WTC11 (cell line): ENCODE measurements around the gene AGPS. TPM values are rescaled to one million over a fixed set of nuclear protein-coding genes. Genes with fewer than 3 reads are reported as not detected.

Source experiments
- ATAC-seq: fragments of 200-7000 bp; cut with Tn5 transposase; 2 replicates; pipeline ENCODE4 v1.10.0; 2021; ENCODE audit warnings: mild to moderate bottlenecking, moderate library complexity
- CTCF ChIA-PET: fragments of 300-600 bp; sonication (Branson Sonifier 250); formaldehyde crosslinking; loops from one replicate; lab custom pipeline; 2021; ENCODE audit warnings: antibody characterized with exemption; lab: Charles Lee
- POLR2A ChIA-PET: fragments of 350-600 bp; sonication (Branson Sonifier 250); formaldehyde crosslinking; loops from one replicate; lab custom pipeline; 2021; ENCODE audit warnings: antibody characterized with exemption; lab: Charles Lee
- DNase-seq: peaks from one replicate; pipeline ENCODE4 v3.0.0; 2021; ENCODE audit warnings: low spot score
- H3K27ac Mint-ChIP-seq: 2 replicates; pipeline ENCODE4 v1.8.0; 2021; ENCODE audit warnings: mixed read lengths
- H3K27me3 Mint-ChIP-seq: 2 replicates; pipeline ENCODE4 v1.8.0; 2021; ENCODE audit warnings: low read depth, mild to moderate bottlenecking, moderate library complexity, mixed read lengths
- H3K36me3 Mint-ChIP-seq: 2 replicates; pipeline ENCODE4 v1.8.0; 2021; ENCODE audit warnings: mixed read lengths
- H3K4me1 Mint-ChIP-seq: 2 replicates; pipeline ENCODE4 v1.8.0; 2022; ENCODE audit warnings: mixed read lengths
- H3K4me3 Mint-ChIP-seq: 2 replicates; pipeline ENCODE4 v1.8.0; 2021; ENCODE audit warnings: mild to moderate bottlenecking, moderate library complexity, mixed read lengths
- H3K9me3 Mint-ChIP-seq: 2 replicates; pipeline ENCODE4 v1.8.0; 2021; ENCODE audit warnings: mixed read lengths
- ATF1 ChIP-seq: sonication (generic); formaldehyde crosslinking; IDR thresholded peaks from 2 replicates; pipeline ENCODE4 v1.8.1; 2023; ENCODE audit warnings: mild to moderate bottlenecking, moderate library complexity, missing genetic modification reagents
- CBFB ChIP-seq: sonication (generic); formaldehyde crosslinking; IDR thresholded peaks from 2 replicates; pipeline ENCODE4 v1.8.1; 2022; ENCODE audit warnings: mild to moderate bottlenecking, low read depth, missing genetic modification reagents
- CREB1 ChIP-seq: sonication (generic); formaldehyde crosslinking; IDR thresholded peaks from 2 replicates; pipeline ENCODE4 v1.8.0; 2023; ENCODE audit warnings: mild to moderate bottlenecking, missing genetic modification reagents
- ESRRA ChIP-seq: sonication (generic); formaldehyde crosslinking; IDR thresholded peaks from 2 replicates; pipeline ENCODE4 v1.8.1; 2022; ENCODE audit warnings: mild to moderate bottlenecking, missing genetic modification reagents, borderline replicate concordance
- FOXK1 ChIP-seq: sonication (generic); formaldehyde crosslinking; IDR thresholded peaks from 2 replicates; pipeline ENCODE4 v1.8.0; 2022; ENCODE audit warnings: mild to moderate bottlenecking, moderate library complexity, missing genetic modification reagents
- NFE2L1 ChIP-seq: sonication (generic); formaldehyde crosslinking; IDR thresholded peaks from 2 replicates; pipeline ENCODE4 v1.8.1; 2023; ENCODE audit warnings: missing genetic modification reagents
- OVOL2 ChIP-seq: fragments of 250-450 bp; sonication (Bioruptor Pico); IDR thresholded peaks from 2 replicates; pipeline ENCODE4 v1.9.0; 2021; ENCODE audit warnings: mild to moderate bottlenecking, borderline replicate concordance
- PRRX2 ChIP-seq: fragments of 250-450 bp; sonication (Bioruptor Pico); IDR thresholded peaks from 2 replicates; pipeline ENCODE4 v1.8.0; 2021; ENCODE audit warnings: mild to moderate bottlenecking
- total RNA-seq: library from RNA; stranded (reverse); gene quantifications from 3 replicates; pipeline ENCODE4 v1.2.3, GENCODE V29; 2021
- TF ChIP-seq, protein P1 (sequence below): sonication (generic); formaldehyde crosslinking; IDR thresholded peaks from 2 replicates; pipeline ENCODE4 v1.8.0; 2023; ENCODE audit warnings: mild to moderate bottlenecking, missing genetic modification reagents
- TF ChIP-seq, protein P2 (sequence below): sonication (generic); formaldehyde crosslinking; IDR thresholded peaks from 2 replicates; pipeline ENCODE4 v1.8.1; 2023; ENCODE audit warnings: mild to moderate bottlenecking, missing genetic modification reagents
- TF ChIP-seq, protein P3 (sequence below): fragments of 200-600 bp; IDR thresholded peaks from 2 replicates; pipeline ENCODE4 v1.8.0; 2022; ENCODE audit warnings: antibody characterized with exemption
- TF ChIP-seq, protein P4 (sequence below): sonication (generic); formaldehyde crosslinking; IDR thresholded peaks from 2 replicates; pipeline ENCODE4 v1.8.1; 2022; ENCODE audit warnings: low read depth, missing genetic modification reagents, borderline replicate concordance
- TF ChIP-seq, protein P5 (sequence below): fragments of 250-450 bp; sonication (Bioruptor Pico); IDR thresholded peaks from 2 replicates; pipeline ENCODE4 v1.9.0; 2021; ENCODE audit warnings: mild to moderate bottlenecking, borderline replicate concordance
- TF ChIP-seq, protein P6 (sequence below): sonication (generic); formaldehyde crosslinking; conservative IDR thresholded peaks from 2 replicates; pipeline ENCODE4 v1.8.1; 2023; ENCODE audit warnings: mild to moderate bottlenecking, low read depth, missing genetic modification reagents, moderate library complexity
- TF ChIP-seq, protein P7 (sequence below): sonication (generic); formaldehyde crosslinking; IDR thresholded peaks from 2 replicates; pipeline ENCODE4 v1.8.1; 2023; ENCODE audit warnings: mild to moderate bottlenecking, missing genetic modification reagents, moderate library complexity
- TF ChIP-seq, protein P8 (sequence below): sonication (generic); formaldehyde crosslinking; IDR thresholded peaks from 2 replicates; pipeline ENCODE4 v1.8.0; 2023; ENCODE audit warnings: missing genetic modification reagents, mild to moderate bottlenecking, borderline replicate concordance

The AGPS gene
- total RNA-seq, 1 experiment from 2014 or later, result 60.8 TPM

DNA sequence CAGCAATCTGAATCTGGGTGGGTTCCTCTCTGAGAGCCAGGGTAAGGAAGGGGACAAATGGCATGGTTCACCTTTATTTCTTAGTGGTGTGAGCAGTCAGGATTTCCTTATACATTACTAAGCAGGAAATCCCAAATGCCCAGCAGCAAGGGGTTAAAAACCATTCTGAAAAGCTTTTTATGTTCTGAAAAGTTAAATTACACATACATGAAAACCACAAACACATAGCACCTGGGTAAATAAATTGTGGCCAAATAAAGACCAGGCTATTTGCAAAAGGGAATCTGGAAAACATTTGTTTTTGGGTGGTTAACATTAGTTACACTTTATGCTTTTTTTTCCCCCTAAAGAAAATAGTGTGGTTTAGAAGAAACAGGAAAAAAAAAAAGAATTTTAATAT, 156.1 kb downstream of the AGPS start:
- no peak for ATAC-seq
- CTCF ChIA-PET, result no interaction called here
- peaks cover 31% of the 10 kb centered on the region for H3K9me3 Mint-ChIP-seq
- H3K4me1 Mint-ChIP-seq, result no peaks in the 10 kb centered on the region; the same call in 1 of the 2 replicates
- POLR2A ChIA-PET, result interaction anchor here (1.0 kb wide), 1 partner anchor 14 kb away, joined by 3 read pairs; no protein-coding TSS in a partner anchor
- H3K36me3 Mint-ChIP-seq, result peaks cover 18% of the 10 kb centered on the region
- no peak for DNase-seq
- no peak overlapping the region for H3K4me3 Mint-ChIP-seq
- H3K27ac Mint-ChIP-seq, result no peak overlapping the region
- H3K27me3 Mint-ChIP-seq, result peaks cover 9% of the 10 kb centered on the region
- TF ChIP-seq PRRX2 (CRISPR knock-in tag) (no peak), CBFB (CRISPR knock-in tag) (no peak), OVOL2 (no peak), NFE2L1 (CRISPR knock-in tag) (no peak), ESRRA (CRISPR knock-in tag) (no peak), CREB1 (CRISPR knock-in tag) (no peak), FOXK1 (no peak), ATF1 (CRISPR knock-in tag) (no peak)
- TF ChIP-seq, protein P1, sequence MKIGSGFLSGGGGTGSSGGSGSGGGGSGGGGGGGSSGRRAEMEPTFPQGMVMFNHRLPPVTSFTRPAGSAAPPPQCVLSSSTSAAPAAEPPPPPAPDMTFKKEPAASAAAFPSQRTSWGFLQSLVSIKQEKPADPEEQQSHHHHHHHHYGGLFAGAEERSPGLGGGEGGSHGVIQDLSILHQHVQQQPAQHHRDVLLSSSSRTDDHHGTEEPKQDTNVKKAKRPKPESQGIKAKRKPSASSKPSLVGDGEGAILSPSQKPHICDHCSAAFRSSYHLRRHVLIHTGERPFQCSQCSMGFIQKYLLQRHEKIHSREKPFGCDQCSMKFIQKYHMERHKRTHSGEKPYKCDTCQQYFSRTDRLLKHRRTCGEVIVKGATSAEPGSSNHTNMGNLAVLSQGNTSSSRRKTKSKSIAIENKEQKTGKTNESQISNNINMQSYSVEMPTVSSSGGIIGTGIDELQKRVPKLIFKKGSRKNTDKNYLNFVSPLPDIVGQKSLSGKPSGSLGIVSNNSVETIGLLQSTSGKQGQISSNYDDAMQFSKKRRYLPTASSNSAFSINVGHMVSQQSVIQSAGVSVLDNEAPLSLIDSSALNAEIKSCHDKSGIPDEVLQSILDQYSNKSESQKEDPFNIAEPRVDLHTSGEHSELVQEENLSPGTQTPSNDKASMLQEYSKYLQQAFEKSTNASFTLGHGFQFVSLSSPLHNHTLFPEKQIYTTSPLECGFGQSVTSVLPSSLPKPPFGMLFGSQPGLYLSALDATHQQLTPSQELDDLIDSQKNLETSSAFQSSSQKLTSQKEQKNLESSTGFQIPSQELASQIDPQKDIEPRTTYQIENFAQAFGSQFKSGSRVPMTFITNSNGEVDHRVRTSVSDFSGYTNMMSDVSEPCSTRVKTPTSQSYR (CRISPR knock-in tag), result no peak
- TF ChIP-seq, protein P2, sequence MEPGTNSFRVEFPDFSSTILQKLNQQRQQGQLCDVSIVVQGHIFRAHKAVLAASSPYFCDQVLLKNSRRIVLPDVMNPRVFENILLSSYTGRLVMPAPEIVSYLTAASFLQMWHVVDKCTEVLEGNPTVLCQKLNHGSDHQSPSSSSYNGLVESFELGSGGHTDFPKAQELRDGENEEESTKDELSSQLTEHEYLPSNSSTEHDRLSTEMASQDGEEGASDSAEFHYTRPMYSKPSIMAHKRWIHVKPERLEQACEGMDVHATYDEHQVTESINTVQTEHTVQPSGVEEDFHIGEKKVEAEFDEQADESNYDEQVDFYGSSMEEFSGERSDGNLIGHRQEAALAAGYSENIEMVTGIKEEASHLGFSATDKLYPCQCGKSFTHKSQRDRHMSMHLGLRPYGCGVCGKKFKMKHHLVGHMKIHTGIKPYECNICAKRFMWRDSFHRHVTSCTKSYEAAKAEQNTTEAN (CRISPR knock-in tag), result no peak
- TF ChIP-seq, protein P3, sequence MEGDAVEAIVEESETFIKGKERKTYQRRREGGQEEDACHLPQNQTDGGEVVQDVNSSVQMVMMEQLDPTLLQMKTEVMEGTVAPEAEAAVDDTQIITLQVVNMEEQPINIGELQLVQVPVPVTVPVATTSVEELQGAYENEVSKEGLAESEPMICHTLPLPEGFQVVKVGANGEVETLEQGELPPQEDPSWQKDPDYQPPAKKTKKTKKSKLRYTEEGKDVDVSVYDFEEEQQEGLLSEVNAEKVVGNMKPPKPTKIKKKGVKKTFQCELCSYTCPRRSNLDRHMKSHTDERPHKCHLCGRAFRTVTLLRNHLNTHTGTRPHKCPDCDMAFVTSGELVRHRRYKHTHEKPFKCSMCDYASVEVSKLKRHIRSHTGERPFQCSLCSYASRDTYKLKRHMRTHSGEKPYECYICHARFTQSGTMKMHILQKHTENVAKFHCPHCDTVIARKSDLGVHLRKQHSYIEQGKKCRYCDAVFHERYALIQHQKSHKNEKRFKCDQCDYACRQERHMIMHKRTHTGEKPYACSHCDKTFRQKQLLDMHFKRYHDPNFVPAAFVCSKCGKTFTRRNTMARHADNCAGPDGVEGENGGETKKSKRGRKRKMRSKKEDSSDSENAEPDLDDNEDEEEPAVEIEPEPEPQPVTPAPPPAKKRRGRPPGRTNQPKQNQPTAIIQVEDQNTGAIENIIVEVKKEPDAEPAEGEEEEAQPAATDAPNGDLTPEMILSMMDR, result no peak
- TF ChIP-seq, protein P4, sequence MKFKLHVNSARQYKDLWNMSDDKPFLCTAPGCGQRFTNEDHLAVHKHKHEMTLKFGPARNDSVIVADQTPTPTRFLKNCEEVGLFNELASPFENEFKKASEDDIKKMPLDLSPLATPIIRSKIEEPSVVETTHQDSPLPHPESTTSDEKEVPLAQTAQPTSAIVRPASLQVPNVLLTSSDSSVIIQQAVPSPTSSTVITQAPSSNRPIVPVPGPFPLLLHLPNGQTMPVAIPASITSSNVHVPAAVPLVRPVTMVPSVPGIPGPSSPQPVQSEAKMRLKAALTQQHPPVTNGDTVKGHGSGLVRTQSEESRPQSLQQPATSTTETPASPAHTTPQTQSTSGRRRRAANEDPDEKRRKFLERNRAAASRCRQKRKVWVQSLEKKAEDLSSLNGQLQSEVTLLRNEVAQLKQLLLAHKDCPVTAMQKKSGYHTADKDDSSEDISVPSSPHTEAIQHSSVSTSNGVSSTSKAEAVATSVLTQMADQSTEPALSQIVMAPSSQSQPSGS (CRISPR knock-in tag), result no peak
- TF ChIP-seq, protein P5, sequence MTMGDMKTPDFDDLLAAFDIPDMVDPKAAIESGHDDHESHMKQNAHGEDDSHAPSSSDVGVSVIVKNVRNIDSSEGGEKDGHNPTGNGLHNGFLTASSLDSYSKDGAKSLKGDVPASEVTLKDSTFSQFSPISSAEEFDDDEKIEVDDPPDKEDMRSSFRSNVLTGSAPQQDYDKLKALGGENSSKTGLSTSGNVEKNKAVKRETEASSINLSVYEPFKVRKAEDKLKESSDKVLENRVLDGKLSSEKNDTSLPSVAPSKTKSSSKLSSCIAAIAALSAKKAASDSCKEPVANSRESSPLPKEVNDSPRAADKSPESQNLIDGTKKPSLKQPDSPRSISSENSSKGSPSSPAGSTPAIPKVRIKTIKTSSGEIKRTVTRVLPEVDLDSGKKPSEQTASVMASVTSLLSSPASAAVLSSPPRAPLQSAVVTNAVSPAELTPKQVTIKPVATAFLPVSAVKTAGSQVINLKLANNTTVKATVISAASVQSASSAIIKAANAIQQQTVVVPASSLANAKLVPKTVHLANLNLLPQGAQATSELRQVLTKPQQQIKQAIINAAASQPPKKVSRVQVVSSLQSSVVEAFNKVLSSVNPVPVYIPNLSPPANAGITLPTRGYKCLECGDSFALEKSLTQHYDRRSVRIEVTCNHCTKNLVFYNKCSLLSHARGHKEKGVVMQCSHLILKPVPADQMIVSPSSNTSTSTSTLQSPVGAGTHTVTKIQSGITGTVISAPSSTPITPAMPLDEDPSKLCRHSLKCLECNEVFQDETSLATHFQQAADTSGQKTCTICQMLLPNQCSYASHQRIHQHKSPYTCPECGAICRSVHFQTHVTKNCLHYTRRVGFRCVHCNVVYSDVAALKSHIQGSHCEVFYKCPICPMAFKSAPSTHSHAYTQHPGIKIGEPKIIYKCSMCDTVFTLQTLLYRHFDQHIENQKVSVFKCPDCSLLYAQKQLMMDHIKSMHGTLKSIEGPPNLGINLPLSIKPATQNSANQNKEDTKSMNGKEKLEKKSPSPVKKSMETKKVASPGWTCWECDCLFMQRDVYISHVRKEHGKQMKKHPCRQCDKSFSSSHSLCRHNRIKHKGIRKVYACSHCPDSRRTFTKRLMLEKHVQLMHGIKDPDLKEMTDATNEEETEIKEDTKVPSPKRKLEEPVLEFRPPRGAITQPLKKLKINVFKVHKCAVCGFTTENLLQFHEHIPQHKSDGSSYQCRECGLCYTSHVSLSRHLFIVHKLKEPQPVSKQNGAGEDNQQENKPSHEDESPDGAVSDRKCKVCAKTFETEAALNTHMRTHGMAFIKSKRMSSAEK (CRISPR knock-in tag), result no peak
- TF ChIP-seq, protein P6, sequence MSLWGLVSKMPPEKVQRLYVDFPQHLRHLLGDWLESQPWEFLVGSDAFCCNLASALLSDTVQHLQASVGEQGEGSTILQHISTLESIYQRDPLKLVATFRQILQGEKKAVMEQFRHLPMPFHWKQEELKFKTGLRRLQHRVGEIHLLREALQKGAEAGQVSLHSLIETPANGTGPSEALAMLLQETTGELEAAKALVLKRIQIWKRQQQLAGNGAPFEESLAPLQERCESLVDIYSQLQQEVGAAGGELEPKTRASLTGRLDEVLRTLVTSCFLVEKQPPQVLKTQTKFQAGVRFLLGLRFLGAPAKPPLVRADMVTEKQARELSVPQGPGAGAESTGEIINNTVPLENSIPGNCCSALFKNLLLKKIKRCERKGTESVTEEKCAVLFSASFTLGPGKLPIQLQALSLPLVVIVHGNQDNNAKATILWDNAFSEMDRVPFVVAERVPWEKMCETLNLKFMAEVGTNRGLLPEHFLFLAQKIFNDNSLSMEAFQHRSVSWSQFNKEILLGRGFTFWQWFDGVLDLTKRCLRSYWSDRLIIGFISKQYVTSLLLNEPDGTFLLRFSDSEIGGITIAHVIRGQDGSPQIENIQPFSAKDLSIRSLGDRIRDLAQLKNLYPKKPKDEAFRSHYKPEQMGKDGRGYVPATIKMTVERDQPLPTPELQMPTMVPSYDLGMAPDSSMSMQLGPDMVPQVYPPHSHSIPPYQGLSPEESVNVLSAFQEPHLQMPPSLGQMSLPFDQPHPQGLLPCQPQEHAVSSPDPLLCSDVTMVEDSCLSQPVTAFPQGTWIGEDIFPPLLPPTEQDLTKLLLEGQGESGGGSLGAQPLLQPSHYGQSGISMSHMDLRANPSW (CRISPR knock-in tag), result no peak
- TF ChIP-seq, protein P7, sequence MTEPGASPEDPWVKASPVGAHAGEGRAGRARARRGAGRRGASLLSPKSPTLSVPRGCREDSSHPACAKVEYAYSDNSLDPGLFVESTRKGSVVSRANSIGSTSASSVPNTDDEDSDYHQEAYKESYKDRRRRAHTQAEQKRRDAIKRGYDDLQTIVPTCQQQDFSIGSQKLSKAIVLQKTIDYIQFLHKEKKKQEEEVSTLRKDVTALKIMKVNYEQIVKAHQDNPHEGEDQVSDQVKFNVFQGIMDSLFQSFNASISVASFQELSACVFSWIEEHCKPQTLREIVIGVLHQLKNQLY (CRISPR knock-in tag), result no peak
- TF ChIP-seq, protein P8, sequence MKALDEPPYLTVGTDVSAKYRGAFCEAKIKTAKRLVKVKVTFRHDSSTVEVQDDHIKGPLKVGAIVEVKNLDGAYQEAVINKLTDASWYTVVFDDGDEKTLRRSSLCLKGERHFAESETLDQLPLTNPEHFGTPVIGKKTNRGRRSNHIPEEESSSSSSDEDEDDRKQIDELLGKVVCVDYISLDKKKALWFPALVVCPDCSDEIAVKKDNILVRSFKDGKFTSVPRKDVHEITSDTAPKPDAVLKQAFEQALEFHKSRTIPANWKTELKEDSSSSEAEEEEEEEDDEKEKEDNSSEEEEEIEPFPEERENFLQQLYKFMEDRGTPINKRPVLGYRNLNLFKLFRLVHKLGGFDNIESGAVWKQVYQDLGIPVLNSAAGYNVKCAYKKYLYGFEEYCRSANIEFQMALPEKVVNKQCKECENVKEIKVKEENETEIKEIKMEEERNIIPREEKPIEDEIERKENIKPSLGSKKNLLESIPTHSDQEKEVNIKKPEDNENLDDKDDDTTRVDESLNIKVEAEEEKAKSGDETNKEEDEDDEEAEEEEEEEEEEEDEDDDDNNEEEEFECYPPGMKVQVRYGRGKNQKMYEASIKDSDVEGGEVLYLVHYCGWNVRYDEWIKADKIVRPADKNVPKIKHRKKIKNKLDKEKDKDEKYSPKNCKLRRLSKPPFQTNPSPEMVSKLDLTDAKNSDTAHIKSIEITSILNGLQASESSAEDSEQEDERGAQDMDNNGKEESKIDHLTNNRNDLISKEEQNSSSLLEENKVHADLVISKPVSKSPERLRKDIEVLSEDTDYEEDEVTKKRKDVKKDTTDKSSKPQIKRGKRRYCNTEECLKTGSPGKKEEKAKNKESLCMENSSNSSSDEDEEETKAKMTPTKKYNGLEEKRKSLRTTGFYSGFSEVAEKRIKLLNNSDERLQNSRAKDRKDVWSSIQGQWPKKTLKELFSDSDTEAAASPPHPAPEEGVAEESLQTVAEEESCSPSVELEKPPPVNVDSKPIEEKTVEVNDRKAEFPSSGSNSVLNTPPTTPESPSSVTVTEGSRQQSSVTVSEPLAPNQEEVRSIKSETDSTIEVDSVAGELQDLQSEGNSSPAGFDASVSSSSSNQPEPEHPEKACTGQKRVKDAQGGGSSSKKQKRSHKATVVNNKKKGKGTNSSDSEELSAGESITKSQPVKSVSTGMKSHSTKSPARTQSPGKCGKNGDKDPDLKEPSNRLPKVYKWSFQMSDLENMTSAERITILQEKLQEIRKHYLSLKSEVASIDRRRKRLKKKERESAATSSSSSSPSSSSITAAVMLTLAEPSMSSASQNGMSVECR (CRISPR knock-in tag), result no peak
